ENCODE data around the gene PPP2R2C.

Gene PPP2R2C

GRCh38 chr4:6383929-6384328, 88.5 kb downstream of the PPP2R2C start:
- TF ChIP-seq, protein P1, sequence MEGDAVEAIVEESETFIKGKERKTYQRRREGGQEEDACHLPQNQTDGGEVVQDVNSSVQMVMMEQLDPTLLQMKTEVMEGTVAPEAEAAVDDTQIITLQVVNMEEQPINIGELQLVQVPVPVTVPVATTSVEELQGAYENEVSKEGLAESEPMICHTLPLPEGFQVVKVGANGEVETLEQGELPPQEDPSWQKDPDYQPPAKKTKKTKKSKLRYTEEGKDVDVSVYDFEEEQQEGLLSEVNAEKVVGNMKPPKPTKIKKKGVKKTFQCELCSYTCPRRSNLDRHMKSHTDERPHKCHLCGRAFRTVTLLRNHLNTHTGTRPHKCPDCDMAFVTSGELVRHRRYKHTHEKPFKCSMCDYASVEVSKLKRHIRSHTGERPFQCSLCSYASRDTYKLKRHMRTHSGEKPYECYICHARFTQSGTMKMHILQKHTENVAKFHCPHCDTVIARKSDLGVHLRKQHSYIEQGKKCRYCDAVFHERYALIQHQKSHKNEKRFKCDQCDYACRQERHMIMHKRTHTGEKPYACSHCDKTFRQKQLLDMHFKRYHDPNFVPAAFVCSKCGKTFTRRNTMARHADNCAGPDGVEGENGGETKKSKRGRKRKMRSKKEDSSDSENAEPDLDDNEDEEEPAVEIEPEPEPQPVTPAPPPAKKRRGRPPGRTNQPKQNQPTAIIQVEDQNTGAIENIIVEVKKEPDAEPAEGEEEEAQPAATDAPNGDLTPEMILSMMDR (IDR thresholded peaks at IDR 0.05; ENCODE audit: borderline replicate concordance, insufficient read depth, low read depth, low read length) = no peak
- no peak overlapping the region for H3K4me3 ChIP-seq (ENCODE audit: low read depth, low read length)

GRCh38 chr4:6383009-6383404, 89.4 kb downstream of the PPP2R2C start:
- TF ChIP-seq, protein P1 (IDR thresholded peaks at IDR 0.05; ENCODE audit: borderline replicate concordance, insufficient read depth, low read depth, low read length) = no peak
- no peak overlapping the region for H3K4me3 ChIP-seq (ENCODE audit: low read depth, low read length)

GRCh38 chr4:6381571-6382123, 90.8 kb downstream of the PPP2R2C start:
- TF ChIP-seq, protein P1 (IDR thresholded peaks at IDR 0.05; ENCODE audit: borderline replicate concordance, insufficient read depth, low read depth, low read length) = no peak
- H3K4me3 ChIP-seq (ENCODE audit: low read depth, low read length) = no peak overlapping the region

- TF ChIP-seq, protein P1 (IDR thresholded peaks at IDR 0.05; ENCODE audit: borderline replicate concordance, insufficient read depth, low read depth, low read length) = no peak
- no peak overlapping the region for H3K4me3 ChIP-seq (ENCODE audit: low read depth, low read length)
Observed at GRCh38 chr4:6380746-6381410, 91.5 kb downstream of the PPP2R2C start.

GRCh38 chr4:6379767-6380745, 92.4 kb downstream of the PPP2R2C start:
- TF ChIP-seq, protein P1 (IDR thresholded peaks at IDR 0.05; ENCODE audit: borderline replicate concordance, insufficient read depth, low read depth, low read length) = no peak
- H3K4me3 ChIP-seq (ENCODE audit: low read depth, low read length) = no peak overlapping the region

- TF ChIP-seq, protein P1 (IDR thresholded peaks at IDR 0.05; ENCODE audit: borderline replicate concordance, insufficient read depth, low read depth, low read length) = no peak
- no peak overlapping the region for H3K4me3 ChIP-seq (ENCODE audit: low read depth, low read length)
Observed at GRCh38 chr4:6378493-6379445, 93.6 kb downstream of the PPP2R2C start.
